ENCODE data around the gene EPSTI1. TPM values are rescaled to one million over a fixed set of nuclear protein-coding genes. Genes with fewer than 3 reads are reported as not detected.
A peak's percentile ranks its signal among the peaks of the same experiment; 100 is the strongest.
"Not testable (repeated sequence)": the region's sequence is repeated elsewhere in the genome, so short reads cannot be mapped to it uniquely, and the experiment has no call there.

Gene EPSTI1
- total RNA-seq, 1 donor from 2014 or later = 27.7 TPM

DNA sequence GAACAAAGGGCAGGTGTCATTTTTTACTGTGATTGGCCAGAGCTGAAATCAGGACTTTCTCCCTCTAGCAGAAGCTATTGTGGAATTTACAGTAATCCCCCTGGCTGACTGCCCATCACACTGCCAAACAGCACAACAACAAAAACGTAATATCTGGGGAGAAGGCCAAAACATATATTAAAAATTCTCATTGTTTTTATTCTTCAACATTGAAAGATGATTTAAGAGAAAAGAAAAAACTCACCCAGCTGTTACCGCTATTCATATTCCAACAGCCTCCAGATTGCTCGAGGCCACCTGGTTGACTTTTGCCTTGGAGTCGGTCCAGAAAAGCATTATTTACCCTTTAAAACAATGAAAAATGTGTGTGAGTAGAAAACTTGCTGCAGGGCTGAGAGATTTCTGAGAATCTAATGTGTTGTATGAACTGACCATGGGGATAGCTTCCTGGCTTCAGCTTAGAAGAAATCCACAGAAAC lies 97.2 kb downstream of the EPSTI1 start:
- peak; percentile 52 for DNase-seq (ENCODE audit: low read depth)

DNA sequence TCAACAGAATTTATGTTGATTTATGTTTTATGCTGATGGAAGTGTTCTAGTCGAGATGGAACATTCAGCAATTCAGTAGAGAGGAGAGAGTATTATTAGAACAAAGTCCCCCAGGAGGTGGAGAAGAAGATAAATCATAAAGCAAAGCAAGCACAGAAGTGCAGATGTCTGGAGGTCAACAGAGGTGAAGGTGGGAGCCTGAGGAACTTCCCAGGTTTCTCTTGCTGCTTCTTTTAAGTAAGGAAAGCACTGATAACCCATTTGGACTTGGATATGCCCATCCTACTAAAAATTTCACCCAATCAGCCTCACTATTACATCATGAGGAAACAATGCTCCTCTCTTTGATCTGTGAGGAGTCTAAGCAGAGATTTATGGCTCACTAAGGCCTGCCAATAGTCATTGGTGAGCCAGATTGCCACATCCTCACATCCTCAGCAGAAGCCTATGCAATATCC lies 98.8 kb downstream of the EPSTI1 start:
- peak; percentile 59 for DNase-seq (ENCODE audit: low read depth)

GRCh38 chr13:42892760-42893159 lies 99.3 kb downstream of the EPSTI1 start:
- peak; percentile 28 for DNase-seq (ENCODE audit: low read depth)

GRCh38 chr13:42891591-42891990 lies 100.5 kb downstream of the EPSTI1 start:
- peak; percentile 29 for DNase-seq (ENCODE audit: low read depth)

- DNase-seq (ENCODE audit: low read depth) = no peak
Measured at GRCh38 chr13:42885325-42885724, 106.7 kb downstream of the EPSTI1 start.

DNA sequence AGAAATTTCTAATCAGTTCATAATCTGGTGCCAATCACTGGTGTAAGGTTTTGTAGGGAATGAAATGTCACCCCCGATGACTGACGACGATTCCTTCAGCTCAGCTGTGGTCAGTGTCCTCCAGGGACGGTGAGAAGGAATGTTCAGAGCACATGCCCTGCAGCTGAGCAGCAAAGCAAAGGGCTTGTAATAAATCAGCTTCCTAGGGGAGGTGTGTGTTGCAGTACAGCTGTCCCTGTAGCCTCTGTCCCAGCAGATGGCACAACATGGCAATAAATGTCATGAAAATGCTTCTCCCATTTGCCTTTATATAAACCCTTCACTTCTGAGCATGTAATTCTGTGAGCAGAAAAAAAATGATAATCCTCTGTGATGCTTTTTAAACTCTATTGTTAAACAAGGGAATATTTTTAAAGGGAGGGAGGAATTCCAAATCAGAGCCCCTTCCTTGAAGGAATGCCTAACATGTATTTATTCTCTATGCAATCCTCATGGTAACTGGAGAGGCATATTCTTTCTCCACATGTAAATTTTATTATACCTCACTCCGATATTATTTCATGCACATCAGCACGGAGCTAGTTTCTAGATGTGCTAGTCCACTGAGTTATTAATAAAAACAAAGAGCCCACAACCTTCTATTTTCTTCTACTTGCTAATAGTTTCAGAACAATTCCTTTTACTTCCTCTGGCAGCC lies 108.1 kb downstream of the EPSTI1 start:
- peak; percentile 64 for DNase-seq (ENCODE audit: low read depth)

DNA sequence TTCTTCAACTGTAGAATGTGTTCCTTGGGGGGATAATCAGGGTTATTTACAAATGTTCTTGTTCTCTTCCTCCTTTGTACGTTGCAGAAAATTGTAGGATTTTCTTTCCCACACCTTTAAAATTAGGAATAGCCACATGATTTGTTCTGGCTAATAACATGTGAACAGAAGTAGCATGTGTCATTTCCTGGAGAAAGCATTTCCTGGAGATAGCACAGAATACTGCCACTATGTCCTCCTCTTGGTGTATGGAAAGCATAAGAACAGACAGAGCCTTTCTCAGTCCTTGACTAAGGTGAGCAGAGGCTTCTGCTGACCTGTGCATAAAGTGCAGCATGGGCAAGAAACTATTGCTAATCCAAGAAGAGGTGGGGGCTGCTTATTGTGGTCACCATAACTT lies 108.9 kb downstream of the EPSTI1 start:
- no peak for DNase-seq (ENCODE audit: low read depth)

- DNase-seq (ENCODE audit: low read depth) = no peak
Measured at GRCh38 chr13:42880056-42880605, 111.9 kb downstream of the EPSTI1 start.

- no peak for DNase-seq (ENCODE audit: low read depth)
Measured at GRCh38 chr13:42878721-42879120, 113.3 kb downstream of the EPSTI1 start.

DNA sequence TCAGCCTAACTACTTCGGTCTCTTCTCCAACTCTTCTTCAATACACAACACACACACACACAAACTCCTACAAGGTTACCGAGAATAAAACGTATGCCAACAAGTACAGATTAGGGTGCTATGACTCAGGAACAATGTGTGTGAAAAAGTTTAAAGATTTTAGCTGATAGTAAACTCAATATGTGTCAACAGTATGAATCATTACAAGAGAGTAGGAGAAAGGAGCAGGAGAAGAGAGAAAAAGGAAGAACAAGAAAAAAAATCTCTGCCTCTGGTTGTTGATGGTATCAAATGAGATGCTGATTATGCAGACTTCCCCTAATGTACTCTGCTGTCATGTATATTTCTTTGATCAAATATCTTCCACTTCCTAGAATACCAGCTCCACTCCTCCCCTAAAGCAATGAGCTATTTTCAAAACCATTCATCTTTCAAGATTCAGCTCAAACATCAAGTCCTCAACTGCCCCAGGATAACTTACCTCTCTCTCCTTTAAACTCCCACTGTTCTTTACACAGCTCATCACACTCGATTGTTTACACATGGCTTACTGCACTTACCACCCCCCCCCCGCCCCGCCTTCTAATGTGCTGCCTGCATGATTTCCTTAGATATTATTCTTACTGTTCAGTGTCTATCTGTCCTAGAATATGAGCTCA lies 115.0 kb downstream of the EPSTI1 start:
- peak; percentile 64 for DNase-seq (ENCODE audit: low read depth)

DNA sequence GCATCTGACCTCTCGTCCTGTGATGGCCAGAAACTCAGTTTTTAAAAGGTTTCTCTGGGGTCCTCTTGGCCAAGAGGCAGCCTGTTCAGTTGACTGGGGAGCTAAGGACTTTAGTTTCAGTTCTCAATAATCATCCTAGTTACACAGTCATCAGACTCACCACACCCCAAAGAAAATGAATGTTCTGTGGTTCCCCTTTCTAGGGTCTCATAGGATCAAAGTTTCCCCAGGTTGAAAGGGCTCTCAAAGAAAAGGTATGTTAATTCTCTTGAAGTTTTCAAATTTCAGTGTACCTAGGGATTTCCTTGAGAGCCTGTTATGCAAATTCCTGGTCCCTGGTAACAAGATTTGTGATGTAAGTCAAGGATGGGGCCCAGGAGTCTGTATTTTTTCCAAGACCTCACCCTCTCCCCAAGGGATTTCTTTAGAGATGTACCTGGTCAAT lies 115.7 kb downstream of the EPSTI1 start:
- DNase-seq (ENCODE audit: low read depth) = no peak

GRCh38 chr13:42875475-42876269 lies 116.4 kb downstream of the EPSTI1 start:
- no peak for DNase-seq (ENCODE audit: low read depth)

DNA sequence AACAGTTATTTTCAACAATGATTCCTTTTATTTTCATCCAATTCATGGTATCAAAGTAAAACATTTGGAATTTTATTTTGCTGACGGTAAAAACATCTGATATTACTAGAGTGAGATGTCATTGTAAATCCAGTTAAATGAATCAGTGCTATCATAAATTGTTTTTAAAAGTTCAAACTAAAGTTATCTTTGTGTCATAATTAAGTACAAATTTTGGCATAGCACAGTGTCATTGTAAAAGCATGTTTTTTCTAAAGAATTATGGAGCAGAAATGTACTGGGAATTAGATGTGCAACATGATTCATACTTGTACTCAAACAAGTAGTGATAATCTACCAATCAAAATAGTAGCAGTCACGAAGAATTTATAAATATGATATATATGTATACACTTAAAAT lies 117.8 kb downstream of the EPSTI1 start:
- no peak for DNase-seq (ENCODE audit: low read depth)

DNA sequence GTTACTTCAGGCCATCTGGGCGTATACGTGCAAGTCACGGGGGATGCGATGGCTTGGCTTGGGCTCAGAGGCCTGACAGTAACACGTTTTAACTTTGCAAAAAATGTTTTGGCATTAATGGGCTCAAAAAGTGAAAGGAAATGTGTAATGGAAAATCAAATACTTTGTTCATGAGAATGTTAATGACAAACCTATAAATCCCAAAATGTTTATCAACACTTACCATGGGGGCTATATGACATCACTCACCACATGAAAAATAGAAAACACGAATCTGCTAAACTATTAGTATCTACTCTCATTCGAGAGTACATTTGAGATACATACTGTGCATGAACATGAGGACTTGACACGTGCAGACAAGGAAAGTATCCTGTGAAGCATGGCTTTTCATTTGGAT lies 119.0 kb downstream of the EPSTI1 start:
- DNase-seq (ENCODE audit: low read depth) = no peak

DNA sequence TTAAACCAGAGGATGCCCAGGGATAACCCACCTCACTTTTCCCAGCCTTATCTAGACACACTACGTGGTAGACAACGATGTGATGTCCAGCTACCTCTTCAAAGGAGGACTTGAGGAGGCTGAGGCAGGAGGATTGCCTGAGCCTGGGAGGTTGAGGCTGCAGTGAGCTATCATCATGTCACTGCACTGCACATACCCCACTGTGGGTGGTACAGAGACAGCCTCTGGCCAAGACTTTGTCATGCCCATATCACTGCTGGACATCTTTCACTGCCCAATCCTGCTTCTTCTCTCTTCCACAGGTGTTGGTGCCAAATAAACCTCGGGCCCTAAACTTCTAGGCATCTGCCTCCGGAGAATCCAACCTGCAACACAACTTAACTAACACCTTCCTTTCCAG lies 124.8 kb downstream of the EPSTI1 start:
- DNase-seq (ENCODE audit: low read depth) = no peak

DNA sequence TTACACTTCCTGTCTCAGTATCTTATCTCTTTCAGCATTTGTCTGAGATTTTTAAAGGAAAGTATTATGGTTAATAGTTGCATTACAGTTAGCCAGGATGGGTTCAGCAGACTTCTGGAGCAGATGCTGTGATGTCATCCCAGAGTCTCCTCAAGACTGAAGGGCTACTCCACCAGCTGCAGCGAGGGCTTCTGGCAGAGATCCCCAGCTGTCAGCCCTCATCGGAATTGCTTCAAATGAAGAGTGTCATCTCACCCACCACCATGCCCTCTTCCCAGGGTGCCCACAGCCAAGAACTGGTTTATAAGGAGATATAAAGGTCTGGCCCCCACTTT lies 126.3 kb downstream of the EPSTI1 start:
- no peak for DNase-seq (ENCODE audit: low read depth)

- DNase-seq (ENCODE audit: low read depth) = no peak
Measured at GRCh38 chr13:42864952-42865767, 126.9 kb downstream of the EPSTI1 start.

DNA sequence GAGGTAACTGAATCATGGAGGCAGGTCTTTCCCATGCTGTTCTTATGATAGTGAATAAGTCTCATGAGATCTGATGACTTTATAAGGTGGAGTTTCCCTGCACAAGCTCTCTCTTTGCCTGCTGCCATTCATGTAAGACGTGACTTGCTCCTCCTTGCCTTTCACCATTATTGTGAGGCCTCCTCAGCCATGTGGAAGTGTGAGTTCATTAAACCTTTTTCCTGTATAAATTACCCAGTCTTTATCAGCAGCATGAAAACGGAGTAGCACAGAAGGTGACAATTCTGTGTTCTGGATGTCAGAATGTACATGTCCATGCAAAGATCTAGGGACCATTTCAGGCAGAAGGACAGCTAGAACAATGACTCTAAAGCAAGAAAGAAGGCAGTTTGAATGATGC lies 129.7 kb downstream of the EPSTI1 start:
- DNase-seq (ENCODE audit: low read depth) = not testable (repeated sequence)

DNA sequence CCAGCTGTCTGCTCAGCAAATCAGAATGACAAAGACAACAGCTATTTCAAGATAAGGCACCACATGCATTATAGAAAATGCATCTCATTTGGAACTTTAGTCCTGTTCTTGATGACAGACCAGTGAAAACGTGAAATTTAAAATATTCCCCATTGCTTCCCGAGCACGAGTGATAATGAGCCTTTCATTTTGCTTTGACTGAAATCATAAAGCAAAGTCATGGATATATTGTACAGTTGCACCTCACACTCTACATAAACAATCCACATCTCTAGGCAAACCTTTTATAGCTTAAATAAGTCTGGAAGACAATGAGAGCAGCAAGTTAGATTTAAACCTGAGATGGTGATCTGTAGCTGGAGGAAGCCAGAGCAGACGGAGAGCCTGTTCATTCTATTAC lies 131.6 kb downstream of the EPSTI1 start:
- DNase-seq (ENCODE audit: low read depth) = no peak

DNA sequence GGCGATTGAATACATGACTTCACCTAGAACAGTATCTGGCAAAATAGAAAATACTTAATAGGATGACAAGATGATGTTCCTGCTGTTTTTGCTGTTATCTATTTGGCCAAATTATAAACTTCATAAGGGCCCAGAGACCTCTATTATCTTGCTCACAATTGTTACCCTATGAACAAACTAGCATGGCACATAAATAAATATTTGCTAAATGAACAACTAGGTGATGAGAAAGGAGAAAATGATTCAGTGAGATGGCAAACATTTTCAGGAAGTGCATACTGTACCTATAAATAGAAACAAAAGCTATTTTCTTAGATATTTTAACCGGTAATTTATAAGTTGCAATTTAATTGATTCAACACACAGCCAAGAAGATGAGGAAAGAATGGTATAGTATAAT lies 132.3 kb downstream of the EPSTI1 start:
- DNase-seq (ENCODE audit: low read depth) = no peak

DNA sequence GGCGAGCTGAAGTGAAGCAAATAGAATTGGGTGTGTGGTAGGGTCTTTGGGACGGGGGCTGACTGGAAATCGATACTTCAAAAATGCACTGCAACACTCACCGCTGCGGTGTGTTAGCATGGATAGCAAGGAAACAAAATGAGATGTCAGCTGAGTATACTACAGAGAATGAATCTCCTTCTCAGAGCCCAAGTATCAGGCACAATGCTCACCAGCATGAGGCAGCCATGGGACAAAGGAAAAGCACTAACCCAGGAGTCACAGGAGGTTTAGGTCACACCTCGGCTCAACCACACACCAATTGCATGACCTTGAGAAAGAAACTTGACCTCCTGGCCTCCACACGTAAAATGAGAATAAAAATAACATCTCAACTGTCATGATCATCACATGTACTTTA lies 136.6 kb downstream of the EPSTI1 start:
- DNase-seq (ENCODE audit: low read depth) = no peak
